Transverse colon (tissue), 4 donors: ENCODE measurements around the gene HP1BP3. TPM values are rescaled to one million over a fixed set of nuclear protein-coding genes. Genes with fewer than 3 reads are reported as not detected.

ENCODE experiments used
- DNase-seq: peaks from one replicate; pipeline ENCODE4 v3.0.0-alpha.2; 2019
- H3K27ac ChIP-seq, 4 donors: fragments of 200-600 bp; sonication (generic); 2 replicates each; pipeline ENCODE4 v1.5.1; 2016 to 2018; ENCODE audit warnings: inconsistent platforms in 4 of 4
- H3K27me3 ChIP-seq: fragments of 200-600 bp; sonication (generic); 2 replicates; pipeline ENCODE4 v1.5.1; 2017; ENCODE audit warnings: inconsistent platforms
- H3K36me3 ChIP-seq, 4 donors: fragments of 200-600 bp; sonication (generic); 2 replicates each; pipeline ENCODE4 v1.5.1; 2017 to 2019; ENCODE audit warnings: inconsistent platforms in 4 of 4
- H3K4me1 ChIP-seq, 4 donors: fragments of 200-600 bp; sonication (generic); 2 replicates each; pipeline ENCODE4 v1.5.1; 2017 to 2020; ENCODE audit warnings: inconsistent platforms in 4 of 4
- H3K4me3 ChIP-seq, 4 donors: fragments of 200-600 bp; sonication (generic); 1 replicate in 1 of 4; 2 replicates in 3 of 4; pipeline versions ENCODE4 v1.5.1 to v1.6.1; 2017 to 2019; ENCODE audit warnings: inconsistent platforms in 4 of 4
- H3K9me3 ChIP-seq, 2 donors: fragments of 200-600 bp; sonication (generic); 2 replicates each; pipeline ENCODE4 v1.5.1; 2017 to 2019; ENCODE audit warnings: inconsistent platforms in 2 of 2
- EP300 ChIP-seq: sonication (generic); formaldehyde crosslinking; IDR thresholded peaks from one replicate; pipeline ENCODE4 v1.6.1; 2017; ENCODE audit warnings: antibody characterized with exemption, low read depth
- POLR2A ChIP-seq: fragments of 450-650 bp; IDR thresholded peaks from one replicate; pipeline ENCODE4 v1.6.1; 2016; ENCODE audit warnings: antibody characterized with exemption, mild to moderate bottlenecking, moderate library complexity
- POLR2AphosphoS5 ChIP-seq, 3 donors: sonication (generic); formaldehyde crosslinking; IDR thresholded peaks; one replicate each; pipeline ENCODE4 v1.6.1; 2016; ENCODE audit warnings: antibody characterized with exemption in 3 of 3
- WGBS, 2 donors: methylation state at CpG; one replicate each; pipeline ENCODE4 v1.1.5; 2018; ENCODE audit warnings: low coverage in 1 of 2; 5-methylcytosine and 5-hydroxymethylcytosine counted together
- in situ Hi-C, 4 donors: fragments of 200-750 bp; cut with MboI; loops; one replicate each; pipeline versions ENCODE4 v1.15.0 to v1.15.1; 2017; ENCODE audit warnings: low sequenced_read_pairs in 3 of 4, low pct_ligation_motif_present in 1 of 4, low pct_unique_long_range_greater_than_20kb in 1 of 4
- intact Hi-C: fragments of 100-400 bp; cut with DNase I; formaldehyde crosslinking; loops from one replicate; pipeline ENCODE4 v1.15.1; 2023; ENCODE audit warnings: low total_unique reads
- total RNA-seq, 4 donors: library from RNA; depleted of rRNA; stranded (reverse); fragments of >200 nt; gene quantifications; one replicate each; pipeline ENCODE4 v1.1.0, GENCODE V29; 2016
- TF ChIP-seq, protein P1 (sequence below), 5 experiments: fragments of 200-600 bp in 3 of 5; fragments of 450-650 bp in 2 of 5; sonication (generic) in 3 of 5; IDR thresholded peaks; 1 replicate in 2 of 5; 2 replicates in 3 of 5; pipeline ENCODE4 v1.5.1; 2016 to 2017; ENCODE audit warnings: antibody characterized with exemption in 5 of 5, inconsistent platforms in 3 of 5, mild to moderate bottlenecking in 2 of 5, moderate library complexity in 1 of 5

Gene HP1BP3
- total RNA-seq, 4 donors from 2014 or later, result 143 to 272 (median 197) TPM

DNA sequence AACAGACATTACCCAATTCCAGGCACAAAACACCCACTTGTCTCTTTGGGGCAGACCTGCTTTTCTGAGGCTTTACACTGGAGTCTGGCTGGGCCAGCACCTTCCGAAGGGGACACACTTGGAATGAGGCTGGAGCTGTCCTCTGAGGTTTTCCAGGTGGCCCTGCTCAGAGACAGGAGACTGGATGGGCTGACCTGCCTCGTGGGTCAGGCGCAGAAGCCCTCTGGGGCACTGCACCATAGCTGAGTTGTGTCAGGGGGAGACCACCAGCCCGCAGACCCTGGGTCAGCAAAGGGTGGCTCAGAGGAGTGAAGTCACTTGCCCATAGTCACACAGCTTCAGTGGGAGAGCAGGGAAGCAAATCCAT lies 56.4 kb downstream of the HP1BP3 start:
- no peak overlapping the region for H3K27ac ChIP-seq
- intact Hi-C loops (no loop called here), in situ Hi-C loops (no loop called here)
- H3K36me3 ChIP-seq, result no peaks in the 10 kb centered on the region
- H3K4me3 ChIP-seq, result no peak overlapping the region
- 52% methylated on average over 4 of the region's 4 CpGs; no CpG with 5 or more reads in 1 of the 2 donors for WGBS, 2 donors
- peaks cover 50% of the 10 kb centered on the region for H3K27me3 ChIP-seq
- H3K4me1 ChIP-seq, result peaks cover 9 to 25% (median 24%) of the 10 kb centered on the region in 4 donors
- TF ChIP-seq, protein P1, sequence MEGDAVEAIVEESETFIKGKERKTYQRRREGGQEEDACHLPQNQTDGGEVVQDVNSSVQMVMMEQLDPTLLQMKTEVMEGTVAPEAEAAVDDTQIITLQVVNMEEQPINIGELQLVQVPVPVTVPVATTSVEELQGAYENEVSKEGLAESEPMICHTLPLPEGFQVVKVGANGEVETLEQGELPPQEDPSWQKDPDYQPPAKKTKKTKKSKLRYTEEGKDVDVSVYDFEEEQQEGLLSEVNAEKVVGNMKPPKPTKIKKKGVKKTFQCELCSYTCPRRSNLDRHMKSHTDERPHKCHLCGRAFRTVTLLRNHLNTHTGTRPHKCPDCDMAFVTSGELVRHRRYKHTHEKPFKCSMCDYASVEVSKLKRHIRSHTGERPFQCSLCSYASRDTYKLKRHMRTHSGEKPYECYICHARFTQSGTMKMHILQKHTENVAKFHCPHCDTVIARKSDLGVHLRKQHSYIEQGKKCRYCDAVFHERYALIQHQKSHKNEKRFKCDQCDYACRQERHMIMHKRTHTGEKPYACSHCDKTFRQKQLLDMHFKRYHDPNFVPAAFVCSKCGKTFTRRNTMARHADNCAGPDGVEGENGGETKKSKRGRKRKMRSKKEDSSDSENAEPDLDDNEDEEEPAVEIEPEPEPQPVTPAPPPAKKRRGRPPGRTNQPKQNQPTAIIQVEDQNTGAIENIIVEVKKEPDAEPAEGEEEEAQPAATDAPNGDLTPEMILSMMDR (IDR thresholded peaks at IDR 0.05), result no peak
- TF ChIP-seq EP300 (no peak), POLR2AphosphoS5 (IDR thresholded peaks at IDR 0.05) (no peak), POLR2A (no peak)
- DNase-seq, result no peak
- H3K9me3 ChIP-seq, result no peaks in the 10 kb centered on the region

DNA sequence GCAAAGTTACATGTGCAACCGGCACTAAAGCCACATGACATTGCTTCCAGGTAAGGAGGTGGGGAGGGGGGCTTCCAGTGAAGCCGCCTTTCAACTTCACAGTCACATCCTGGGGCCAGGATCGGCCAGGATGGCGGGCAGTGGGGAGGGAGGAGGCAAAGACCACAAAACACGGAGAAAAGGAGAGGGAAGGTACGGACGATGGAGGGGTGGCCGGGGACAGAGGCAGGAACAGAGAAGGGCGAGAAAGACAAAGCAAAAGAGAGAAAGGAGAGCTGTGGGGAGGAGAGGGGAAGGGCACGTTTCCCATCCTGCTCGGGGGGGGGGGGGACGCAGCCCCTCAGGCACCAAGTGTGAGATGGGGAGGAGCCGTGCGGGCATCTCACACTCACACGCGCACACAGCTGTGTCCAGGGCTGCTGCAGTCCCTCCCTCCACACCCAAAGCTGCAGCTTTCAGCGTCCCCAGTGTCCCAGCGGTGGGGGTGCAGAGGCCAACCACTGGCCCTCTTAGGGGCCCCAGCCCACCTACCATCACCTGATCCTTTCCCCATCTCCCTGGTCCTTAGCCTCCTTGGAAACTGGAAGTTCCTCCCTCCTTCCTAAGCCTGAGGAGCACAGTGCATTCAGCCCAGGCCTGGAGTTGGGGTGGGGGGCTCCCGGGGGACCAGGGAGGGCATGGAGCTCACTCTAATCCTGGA lies 57.0 kb downstream of the HP1BP3 start:
- DNase-seq, result peak; percentile 4
- TF ChIP-seq, protein P1 (IDR thresholded peaks at IDR 0.05), result no peak
- TF ChIP-seq POLR2AphosphoS5 (IDR thresholded peaks at IDR 0.05) (no peak), EP300 (no peak), POLR2A (no peak)
- H3K4me3 ChIP-seq, result no peak overlapping the region
- intact Hi-C loops (no loop called here), in situ Hi-C loops (no loop called here)
- no peaks in the 10 kb centered on the region for H3K36me3 ChIP-seq
- no peaks in the 10 kb centered on the region for H3K9me3 ChIP-seq
- 8 to 13% methylated on average over 8 to 19 of the region's 19 CpGs for WGBS, 2 donors
- no peak overlapping the region for H3K27ac ChIP-seq
- H3K4me1 ChIP-seq, result peaks cover 9 to 25% (median 24%) of the 10 kb centered on the region in 4 donors
- peaks cover 50% of the 10 kb centered on the region for H3K27me3 ChIP-seq

DNA sequence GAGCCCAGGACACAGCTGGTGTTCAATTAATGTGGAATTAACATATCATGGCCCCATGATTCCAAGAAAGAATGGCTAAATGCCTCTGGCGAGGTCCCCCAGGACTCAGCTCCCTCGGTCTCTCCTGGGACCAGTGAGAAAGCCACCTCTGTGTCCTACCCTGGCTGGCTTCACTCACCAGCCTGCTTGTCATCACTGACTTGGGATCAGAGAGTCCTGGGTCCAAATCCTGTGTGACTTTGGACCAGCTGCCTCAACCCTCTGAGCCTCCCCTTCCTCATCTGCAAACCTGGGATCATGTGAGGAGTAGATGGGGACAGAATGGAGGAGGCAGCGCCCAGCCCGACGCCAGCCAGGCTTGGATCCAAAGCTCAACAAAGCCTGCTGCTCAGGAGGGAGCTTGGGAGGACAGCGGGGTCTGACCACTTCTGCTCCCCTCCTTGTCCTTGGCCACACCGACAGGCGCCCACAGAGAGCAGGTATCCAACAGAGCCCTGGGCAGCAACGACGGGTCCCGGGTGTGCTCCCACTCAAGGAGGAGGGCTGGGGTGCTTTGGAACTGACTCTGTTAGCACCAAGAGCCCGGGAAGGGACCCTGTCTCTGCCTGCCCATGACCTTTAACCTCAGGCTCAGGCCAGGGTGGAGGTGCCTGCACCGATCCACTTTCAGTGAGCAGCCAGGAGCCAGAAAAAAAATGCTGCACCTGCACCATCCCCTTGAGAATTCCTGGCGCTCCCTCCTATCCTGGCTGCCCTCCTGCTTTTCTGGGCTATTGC lies 57.8 kb downstream of the HP1BP3 start:
- in situ Hi-C loops, result no loop called here
- TF ChIP-seq POLR2A, result no peak
- TF ChIP-seq EP300, result no peak
- TF ChIP-seq, protein P1 (IDR thresholded peaks at IDR 0.05), result no peak
- TF ChIP-seq POLR2AphosphoS5 (IDR thresholded peaks at IDR 0.05), result no peak

GRCh38 chr1:20728371-20729154 lies 58.5 kb downstream of the HP1BP3 start:
- intact Hi-C loops, result no loop called here
- H3K4me1 ChIP-seq, result peaks cover 9 to 22% (median 21%) of the 10 kb centered on the region in 4 donors
- in situ Hi-C loops, result no loop called here
- peaks cover 50% of the 10 kb centered on the region for H3K27me3 ChIP-seq
- 65% methylated on average over 9 of the region's 9 CpGs; no CpG with 5 or more reads in 1 of the 2 donors for WGBS, 2 donors
- peak; percentile 2 for DNase-seq
- TF ChIP-seq, protein P1 (IDR thresholded peaks at IDR 0.05), result no peak
- no peak for TF ChIP-seq POLR2A
- H3K27ac ChIP-seq, result no peak overlapping the region
- no peaks in the 10 kb centered on the region for H3K36me3 ChIP-seq
- no peak overlapping the region for H3K4me3 ChIP-seq
- no peaks in the 10 kb centered on the region for H3K9me3 ChIP-seq

More for the DNA sequence above, 57.8 kb downstream of the HP1BP3 start:
- Histone ChIP-seq H3K27me3 (peaks cover 50% of the 10 kb centered on the region), H3K4me1 (peaks cover 9 to 25% (median 24%) of the 10 kb centered on the region in 4 donors), H3K36me3 (no peaks in the 10 kb centered on the region), H3K27ac (no peak overlapping the region), H3K4me3 (no peak overlapping the region), H3K9me3 (no peaks in the 10 kb centered on the region)
- intact Hi-C loops, result no loop called here
- no peak for DNase-seq
- 54% methylated on average over 14 of the region's 14 CpGs; no CpG with 5 or more reads in 1 of the 2 donors for WGBS, 2 donors
